ENCODE data around the gene ARPC4.
A peak's percentile ranks its signal among the peaks of the same experiment; 100 is the strongest.

ARPC4 gene

GRCh38 chr3:9794400-9794799 is 1.5 kb downstream of the ARPC4 start:
- DNase-seq = no peak

- DNase-seq = no peak
Measured at GRCh38 chr3:9795207-9795606, 2.3 kb downstream of the ARPC4 start.

- no peak for DNase-seq
Measured at GRCh38 chr3:9797196-9797945, 4.5 kb downstream of the ARPC4 start.

GRCh38 chr3:9800529-9800928 is 7.6 kb downstream of the ARPC4 start:
- no peak for DNase-seq

- no peak for DNase-seq
Measured at GRCh38 chr3:9803494-9803893, 10.6 kb downstream of the ARPC4 start.

DNA sequence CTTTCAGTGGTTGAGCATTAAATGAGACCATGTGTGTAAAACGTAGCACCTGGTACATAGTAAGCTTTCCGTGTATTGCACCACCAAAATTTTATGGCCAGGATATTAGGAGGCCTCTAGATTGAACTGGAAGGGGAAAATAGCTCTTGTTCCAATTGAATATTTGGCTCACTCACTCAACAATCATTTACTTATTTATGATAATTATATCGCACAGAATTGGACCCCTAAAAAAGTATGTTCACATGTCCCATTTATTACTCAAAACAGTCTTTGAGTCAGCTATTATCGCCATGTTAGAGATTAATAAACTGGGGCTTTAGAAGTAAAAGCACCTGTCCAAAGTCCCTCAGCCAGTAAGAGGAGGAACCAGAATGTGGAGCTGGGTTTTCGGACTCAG is 12.1 kb downstream of the ARPC4 start:
- DNase-seq = no peak

- no peak for DNase-seq
Measured at GRCh38 chr3:9806137-9806536, 13.3 kb downstream of the ARPC4 start.

DNA sequence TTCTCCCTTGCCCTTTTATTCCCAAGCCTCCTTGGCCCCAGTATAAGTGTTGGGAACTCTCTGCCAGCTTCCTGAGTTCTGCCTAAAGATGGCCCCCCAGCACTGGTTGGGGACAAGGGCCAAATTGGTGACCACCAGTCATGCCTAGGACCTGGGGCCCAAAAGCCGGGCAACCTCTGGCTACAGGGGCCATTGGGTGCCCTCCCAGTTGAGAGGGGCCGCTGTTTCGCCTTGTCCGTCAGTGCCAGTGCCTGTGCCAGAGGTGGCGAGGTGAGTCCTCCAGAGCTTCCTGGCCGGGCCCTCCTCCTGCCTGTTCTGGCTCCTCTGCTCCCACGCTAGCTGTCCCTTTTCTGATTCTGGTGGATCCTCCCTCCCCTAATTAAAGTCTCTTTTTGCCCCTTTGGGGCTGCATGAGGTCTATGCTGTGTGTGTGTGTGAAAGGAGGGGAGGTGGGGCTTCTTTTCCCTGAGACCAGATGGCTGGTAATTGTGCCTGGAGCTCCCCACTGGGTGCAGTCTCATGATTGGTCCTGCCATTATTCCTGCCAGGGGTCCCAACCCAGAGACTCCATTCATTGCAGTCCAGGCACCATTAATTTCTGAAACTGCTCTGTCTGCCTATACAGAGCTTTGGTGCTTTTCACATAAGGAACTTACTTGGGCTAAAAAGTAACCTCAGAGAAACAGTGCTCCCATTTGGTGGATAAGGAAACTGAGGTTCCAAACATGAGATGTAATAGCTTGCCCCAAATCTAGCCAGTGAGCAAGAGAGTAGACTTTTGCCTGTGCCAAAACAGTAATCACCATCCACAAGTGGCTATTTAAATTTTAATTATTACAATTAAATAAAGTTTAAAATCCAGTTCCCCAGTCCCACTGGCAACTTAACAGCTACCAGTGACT is 14.1 kb downstream of the ARPC4 start:
- peak; percentile 70 for DNase-seq

DNA sequence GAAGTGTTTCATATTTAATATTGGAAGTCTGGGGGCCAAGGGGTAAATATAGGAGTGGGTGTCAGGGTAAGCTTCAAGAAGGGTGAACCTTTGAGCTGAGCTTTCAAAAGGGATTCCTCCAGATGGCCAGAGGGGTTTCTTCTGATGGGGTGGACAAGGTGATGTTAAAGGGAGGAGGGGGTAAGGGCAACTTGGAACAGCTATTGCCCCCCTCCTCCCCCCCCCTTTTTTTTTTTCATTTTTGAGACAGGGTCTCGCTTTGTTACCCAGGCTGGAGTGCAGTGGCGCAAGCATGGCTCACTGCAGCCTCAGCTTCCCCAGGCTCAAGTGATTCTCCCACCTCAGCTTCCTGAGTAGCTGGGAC is 15.1 kb downstream of the ARPC4 start:
- DNase-seq = no peak

DNA sequence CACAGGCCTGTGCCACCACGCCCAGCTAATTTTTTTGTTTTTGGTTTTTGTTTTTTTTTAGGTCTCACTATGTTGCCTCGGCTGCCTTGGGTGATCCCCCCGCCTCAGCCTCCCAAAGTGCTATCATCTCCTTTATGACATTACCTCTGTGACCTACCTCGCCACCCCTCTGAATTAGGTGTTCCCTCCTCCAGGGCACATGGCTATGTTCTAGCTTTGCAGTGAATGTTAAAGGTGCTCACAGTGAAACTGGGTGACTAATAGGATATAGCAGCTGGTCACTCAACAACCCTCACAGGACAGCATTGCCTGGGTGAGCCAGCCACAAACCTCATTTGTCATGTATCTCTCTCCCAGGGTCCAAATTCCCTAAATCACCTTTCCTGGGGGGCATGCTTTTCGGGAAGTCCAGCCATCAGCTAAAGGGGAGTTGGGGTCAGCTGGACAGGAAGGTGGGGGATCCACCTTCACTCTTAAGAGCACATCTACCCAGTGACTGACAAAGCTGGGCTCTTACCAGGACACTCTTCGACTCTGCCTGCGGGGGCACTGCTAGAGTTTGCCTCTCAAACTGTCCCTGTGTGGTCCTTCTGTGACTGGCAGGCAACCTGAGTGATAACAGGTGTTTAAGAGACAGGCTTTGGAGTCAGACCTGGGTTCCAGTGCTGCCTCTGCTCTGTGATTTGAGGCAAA is 15.6 kb downstream of the ARPC4 start:
- no peak for DNase-seq

GRCh38 chr3:9809239-9809614 is 16.3 kb downstream of the ARPC4 start:
- DNase-seq = peak; percentile 29

GRCh38 chr3:9809615-9810432 is 16.9 kb downstream of the ARPC4 start, which contains the start of gene TTLL3:
Gene TTLL3, plus strand, starts transcription at chr3:9810262. Its CDS starts 400 bp downstream, at chr3:9810662.
- DNase-seq = no peak

- DNase-seq = no peak
Measured at GRCh38 chr3:9810433-9810770, 17.5 kb downstream of the ARPC4 start.

DNA sequence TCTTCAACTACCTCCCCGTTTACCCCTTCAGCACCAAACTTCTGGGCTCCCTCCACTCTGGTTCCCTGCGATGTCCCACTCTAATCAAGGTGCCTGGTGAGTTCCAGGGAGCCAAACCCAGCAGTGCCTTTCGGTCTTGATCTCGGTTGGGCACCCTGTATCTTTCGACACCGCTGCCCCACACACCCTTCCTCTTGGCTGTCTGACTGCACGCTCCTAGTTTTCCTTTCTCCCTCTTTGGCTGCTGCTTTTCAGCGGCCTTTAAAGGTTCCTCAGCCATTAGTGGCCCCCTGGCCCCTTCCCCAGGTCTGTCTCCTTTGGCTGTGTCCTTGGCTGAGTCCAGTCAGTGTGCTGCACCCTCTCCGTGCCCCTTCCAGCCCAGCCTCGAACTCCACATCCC is 18.0 kb downstream of the ARPC4 start:
- DNase-seq = no peak

DNA sequence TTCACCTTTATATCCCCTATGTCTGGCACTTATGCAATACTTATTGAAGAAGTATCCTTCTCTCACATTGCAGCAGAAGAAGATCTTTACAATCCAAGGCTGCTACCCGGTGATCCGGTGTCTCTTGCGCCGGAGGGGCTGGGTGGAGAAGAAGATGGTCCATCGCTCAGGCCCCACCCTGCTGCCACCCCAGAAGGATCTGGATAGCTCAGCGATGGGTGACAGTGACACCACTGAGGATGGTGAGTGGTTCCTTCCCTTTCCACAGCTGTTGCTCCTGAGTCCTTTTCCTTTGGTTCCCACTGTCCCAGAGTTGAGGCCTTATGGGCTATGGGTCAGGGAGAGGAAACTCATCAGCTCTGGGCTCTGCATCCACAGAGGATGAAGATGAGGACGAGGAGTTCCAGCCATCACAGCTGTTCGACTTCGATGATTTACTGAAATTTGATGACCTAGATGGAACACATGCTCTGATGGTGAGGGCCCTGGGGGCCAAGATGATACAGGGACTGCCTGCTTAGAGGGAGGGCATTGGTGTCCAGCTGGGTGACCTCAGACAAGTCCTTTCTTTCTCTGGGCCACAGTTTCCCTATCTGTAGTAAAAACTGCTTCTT is 20.1 kb downstream of the ARPC4 start:
- no peak for DNase-seq

DNA sequence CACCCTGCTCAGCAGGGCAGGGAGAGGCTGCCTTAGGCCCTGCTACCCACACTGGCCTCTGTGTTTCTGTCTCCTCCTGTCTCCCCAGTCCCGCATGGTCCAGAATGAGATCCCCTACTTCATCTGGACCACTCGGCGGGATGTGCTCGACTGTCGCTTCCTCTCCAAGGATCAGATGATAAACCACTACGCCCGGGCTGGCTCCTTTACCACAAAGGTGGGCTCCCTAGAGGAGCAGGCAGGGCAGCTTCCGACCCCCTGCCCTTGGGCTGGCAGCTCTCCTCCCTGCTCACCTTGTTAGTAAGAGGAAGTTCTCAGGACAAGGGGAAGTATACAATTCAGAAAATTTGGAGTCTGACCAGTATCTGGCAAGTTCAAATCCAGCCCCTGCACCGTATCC is 23.1 kb downstream of the ARPC4 start:
- DNase-seq = no peak

DNA sequence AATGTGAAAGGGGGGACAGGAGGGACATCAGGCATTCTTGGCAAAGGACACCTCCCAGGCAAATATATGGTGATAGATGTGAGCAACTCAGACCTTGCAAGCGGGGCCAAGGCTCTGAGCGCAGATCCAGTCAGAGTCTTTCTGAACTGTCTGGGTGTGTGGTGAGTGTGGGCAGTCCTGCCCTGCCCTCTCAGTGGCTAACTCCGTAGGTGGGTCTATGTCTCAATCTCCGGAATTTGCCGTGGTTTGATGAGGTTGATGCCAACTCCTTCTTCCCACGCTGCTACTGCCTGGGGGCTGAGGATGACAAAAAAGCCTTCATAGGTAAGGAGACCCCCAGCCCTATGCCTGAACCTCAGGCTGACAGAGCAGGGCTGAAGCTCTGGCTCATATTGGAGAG is 24.6 kb downstream of the ARPC4 start:
- no peak for DNase-seq

DNA sequence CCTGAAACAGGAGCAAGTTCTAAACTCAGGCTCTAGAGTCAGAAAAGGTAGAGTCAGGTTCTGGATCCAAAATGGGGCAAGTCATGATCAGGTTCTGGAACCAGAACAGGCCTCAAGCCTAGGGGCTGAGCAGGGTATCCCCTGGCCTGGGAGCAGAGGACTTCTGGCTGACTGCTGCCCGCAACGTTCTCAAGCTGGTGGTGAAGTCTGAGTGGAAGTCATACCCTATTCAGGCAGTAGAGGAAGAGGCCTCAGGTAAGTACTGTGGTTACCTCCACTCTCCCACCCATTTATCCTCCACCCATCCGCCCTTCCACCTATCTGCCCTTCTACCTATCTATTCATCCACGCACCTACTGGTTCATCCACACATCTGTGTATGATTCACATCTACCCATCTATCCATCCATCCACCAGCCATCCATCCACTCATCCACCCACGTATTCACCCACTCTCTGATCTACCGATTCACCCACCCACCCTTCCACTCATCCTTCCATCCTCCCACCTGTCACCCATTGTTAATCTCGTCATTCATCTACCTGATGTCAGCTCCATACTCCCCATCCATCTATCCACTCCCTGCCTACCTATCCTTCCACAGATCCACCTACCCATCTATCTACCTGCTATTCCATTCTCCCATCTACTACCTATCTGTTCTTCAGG is 25.9 kb downstream of the ARPC4 start:
- no peak for DNase-seq

- no peak for DNase-seq
Measured at GRCh38 chr3:9820543-9820942, 27.7 kb downstream of the ARPC4 start.

DNA sequence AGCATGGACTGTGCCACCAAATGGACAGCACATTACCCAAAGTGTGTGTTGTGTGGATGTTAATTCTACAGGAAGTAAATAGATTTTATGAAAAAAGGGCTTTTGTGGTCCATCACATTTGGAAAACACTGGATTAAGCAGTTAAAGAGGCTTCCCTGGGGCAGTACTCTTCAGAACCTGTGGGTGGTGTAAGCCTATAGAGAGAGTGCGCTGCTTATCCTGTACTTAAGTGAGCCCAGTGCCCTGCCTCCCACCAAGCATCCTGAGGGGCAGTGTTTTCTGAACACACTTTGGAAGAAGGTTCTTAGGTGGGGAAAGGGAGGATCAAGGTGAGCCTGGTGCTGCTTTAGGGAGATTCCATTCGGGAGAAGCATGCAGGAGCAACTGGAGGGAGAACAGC is 28.1 kb downstream of the ARPC4 start:
- DNase-seq = no peak

DNA sequence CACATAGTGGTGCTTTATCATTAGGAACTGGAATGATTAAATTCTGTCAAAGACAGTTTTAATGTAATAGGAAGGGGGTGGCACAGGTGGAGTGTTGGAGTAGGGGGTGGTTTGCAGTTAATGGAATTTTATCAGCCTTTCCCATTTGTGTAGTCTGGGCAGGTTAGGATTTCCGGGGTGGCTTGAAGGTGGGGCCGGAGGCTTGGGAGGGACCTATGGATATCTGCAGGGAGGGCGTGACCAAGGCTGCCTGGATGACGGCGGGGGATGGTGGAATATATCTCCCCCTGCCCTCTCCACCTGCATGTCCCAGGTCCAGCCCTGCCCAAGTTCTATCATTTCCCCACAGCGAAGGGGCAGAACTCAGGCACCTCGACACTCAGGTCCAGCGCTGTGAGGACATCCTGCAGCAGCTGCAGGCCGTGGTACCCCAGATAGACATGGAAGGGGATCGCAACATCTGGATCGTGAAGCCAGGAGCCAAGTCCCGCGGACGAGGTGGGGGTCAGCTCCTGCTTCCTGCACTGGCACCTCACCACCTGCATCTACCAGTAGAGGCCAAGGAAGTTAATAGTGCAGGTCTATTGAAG is 32.7 kb downstream of the ARPC4 start:
- DNase-seq = no peak

Data from DMS 273 treated with DMSO at 0.1 percent for 48 hours (cell line).